ENCODE measurements around the gene PRSS36. TPM values are rescaled to one million over a fixed set of nuclear protein-coding genes. Genes with fewer than 3 reads are reported as not detected.
"Not testable (repeated sequence)": the region's sequence is repeated elsewhere in the genome, so short reads cannot be mapped to it uniquely, and the experiment has no call there.

The PRSS36 gene
- polyA plus RNA-seq (2013, experiment 1 of 2; ENCODE audit: insufficient read length), result 0.40 TPM
- 0.60 TPM for polyA plus RNA-seq (2013, experiment 2 of 2; ENCODE audit: insufficient read length)

- no peak for DNase-seq
Observed at GRCh38 chr16:31149894-31150890, at the start of gene PRSS36. Gene PRSS36 (minus strand): TSS chr16:31150066. CDS start chr16:31150035, 31 bp downstream.

DNA sequence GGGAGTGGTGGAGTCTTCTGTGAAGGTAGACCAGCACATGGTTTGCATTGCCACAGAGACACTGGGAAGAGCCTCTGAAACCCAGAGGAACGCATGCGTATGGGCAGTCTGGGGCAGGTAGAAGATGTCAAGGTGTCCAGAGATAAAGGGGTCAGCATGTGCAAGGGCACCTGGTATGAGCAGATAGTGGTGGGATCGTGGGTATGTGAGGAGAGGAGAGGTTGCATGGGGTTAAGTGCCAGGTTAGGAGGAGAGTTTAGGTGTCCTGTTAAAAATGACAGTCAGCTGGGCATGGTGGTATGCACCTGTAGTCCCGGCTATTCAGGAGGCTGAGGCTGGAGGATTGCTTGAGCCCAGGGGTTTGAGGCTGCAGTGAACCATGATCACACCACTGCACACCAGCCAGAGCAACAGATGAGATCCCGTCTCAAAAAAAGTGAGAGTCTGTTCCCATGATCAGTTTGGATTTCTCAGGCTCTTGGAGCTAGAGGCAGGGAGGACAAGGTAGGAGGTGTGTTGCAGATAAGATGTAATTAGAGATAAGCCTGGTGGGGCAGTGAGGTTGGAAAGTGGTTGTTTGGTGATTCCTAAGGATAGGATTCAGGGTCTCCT lies 49.7 kb upstream of the PRSS36 start:
- DNase-seq, result no peak

DNA sequence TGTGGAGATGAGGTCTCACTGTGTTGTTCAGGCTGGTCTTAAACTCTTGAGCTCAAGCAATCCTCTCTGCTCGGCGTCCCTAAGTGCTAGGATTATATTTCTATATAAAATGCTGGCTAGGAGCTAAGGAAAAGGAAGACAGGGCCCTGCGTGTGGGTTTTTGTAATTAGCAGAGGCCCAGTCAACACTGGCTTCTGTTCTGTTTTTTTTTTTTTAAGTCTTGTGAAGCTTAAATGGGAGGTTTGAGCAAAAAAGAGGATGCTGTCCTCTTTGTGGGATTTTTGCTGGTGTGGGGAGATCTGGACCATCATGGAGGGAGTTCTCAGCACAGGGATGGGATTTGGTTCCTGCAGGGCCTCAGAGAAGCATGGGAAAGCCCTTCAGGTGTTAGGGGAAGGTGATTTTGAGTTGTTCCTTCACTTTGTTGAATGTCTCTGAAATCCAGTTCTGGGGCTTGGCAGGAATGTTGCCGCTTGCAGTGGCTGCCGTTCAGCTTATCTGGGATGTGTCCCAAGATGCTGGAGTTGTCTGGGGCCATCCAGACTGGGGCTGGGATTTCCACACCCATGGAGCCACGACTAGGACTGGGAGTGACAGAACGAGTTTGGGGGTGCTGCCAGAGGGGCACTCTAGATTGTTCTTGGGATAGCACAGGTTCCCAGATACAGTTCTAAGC lies 48.5 kb upstream of the PRSS36 start:
- no peak for DNase-seq

GRCh38 chr16:31196324-31197088 lies 46.6 kb upstream of the PRSS36 start:
- DNase-seq, result no peak

DNA sequence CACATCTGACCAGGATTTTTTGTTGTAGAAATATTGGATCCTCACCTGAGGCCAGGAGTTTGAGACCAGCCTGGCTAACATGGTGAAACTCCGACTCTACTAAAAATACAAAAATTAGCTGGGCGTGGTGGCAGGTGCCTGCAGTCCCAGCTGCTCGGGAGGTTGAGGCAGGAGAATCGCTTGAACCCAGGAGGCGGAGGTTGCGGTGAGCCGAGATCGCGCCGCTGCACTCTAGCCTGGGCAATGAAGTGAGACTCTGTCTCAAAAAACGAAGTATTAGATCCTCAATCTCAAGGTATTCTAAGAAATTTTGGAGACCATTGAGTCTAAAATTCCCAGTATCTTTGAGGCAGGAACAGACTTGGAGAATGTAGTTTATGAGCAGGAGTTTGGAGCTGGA lies 46.0 kb upstream of the PRSS36 start:
- not testable (repeated sequence) for DNase-seq

DNA sequence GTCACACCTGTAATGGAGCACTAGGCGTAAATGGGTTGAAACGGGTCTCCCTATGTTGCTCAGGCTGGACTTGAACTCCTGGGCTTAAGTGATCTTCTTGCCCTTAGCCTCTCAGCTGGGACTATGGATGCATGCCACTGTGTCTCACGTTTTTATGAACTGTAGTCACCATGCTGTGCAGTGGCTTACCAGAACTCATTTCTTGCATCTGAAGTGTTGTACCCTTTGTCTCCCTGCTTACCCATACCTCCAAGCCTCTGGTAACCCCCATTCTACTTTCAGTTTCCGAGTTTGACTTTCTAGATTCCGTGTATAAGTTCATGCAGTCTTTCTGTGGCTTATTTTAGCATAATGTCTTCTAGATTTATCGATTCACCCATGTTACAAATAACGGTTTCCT lies 45.0 kb upstream of the PRSS36 start:
- no peak for DNase-seq

- no peak for DNase-seq
Observed at GRCh38 chr16:31193874-31194273, 44.0 kb upstream of the PRSS36 start.

GRCh38 chr16:31192856-31193642 lies 43.2 kb upstream of the PRSS36 start:
- DNase-seq, result no peak

GRCh38 chr16:31191697-31192428 lies 42.0 kb upstream of the PRSS36 start:
- DNase-seq, result no peak

- DNase-seq, result no peak
Observed at GRCh38 chr16:31190818-31191444, 41.1 kb upstream of the PRSS36 start.

- DNase-seq, result no peak
Observed at GRCh38 chr16:31190061-31190460, 40.2 kb upstream of the PRSS36 start.

- no peak for DNase-seq
Observed at GRCh38 chr16:31189412-31189778, 39.5 kb upstream of the PRSS36 start.

- DNase-seq, result no peak
Observed at GRCh38 chr16:31188450-31189411, 38.9 kb upstream of the PRSS36 start.

- no peak for DNase-seq
Observed at GRCh38 chr16:31187808-31188189, 37.9 kb upstream of the PRSS36 start.

- DNase-seq, result no peak
Observed at GRCh38 chr16:31186930-31187807, 37.3 kb upstream of the PRSS36 start.

DNA sequence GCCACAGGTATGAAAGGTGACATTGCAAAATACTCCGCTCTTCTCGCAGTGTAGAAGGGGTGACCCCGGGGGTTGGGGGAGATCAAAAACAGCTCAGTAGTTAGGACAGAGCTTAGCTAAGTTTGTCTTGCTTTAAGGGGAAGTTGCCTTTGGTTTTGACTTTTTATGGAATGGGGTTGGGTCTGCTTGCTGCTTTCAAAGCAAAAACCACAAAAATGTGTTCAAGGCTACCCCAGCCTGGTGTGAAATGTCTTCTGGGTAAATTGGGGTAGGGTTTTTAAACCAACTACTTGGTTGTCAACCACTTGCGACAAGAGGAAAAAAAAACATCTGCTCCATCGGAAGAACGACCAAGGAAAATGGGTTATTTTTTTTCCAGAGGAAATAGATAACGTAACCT lies 36.3 kb upstream of the PRSS36 start:
- no peak for DNase-seq

DNA sequence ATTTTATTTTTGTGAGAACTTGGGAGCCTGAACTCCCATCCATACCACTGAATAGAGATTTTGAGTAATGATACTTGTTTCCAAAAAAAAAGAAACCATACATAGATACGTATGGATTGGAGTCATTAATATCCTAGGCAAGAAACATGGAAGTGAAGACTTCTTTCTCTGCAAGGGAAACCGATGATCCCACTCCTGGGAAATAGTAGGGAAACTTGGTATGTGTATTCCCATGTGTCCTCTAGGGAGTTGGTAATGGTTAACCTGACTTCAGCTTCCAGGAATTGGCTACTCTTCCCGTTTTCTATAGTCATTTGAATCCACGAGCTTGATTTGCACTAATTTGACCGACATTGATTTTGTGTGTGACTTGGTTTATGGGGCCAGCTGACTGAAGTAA lies 35.5 kb upstream of the PRSS36 start:
- DNase-seq, result no peak

GRCh38 chr16:31184888-31185287 lies 35.0 kb upstream of the PRSS36 start:
- DNase-seq, result no peak
